Smooth muscle cell (in vitro differentiated cells): Measurements from ENCODE around the gene CLIC4. TPM values are rescaled to one million over a fixed set of nuclear protein-coding genes. Genes with fewer than 3 reads are reported as not detected.

Source experiments
- DNase-seq: peaks from one replicate; lab custom pipeline; 2025; ENCODE audit not compliant: unreplicated experiment; lab: John Stamatoyannopoulos, UW
- H2AFZ ChIP-seq: fragments of 200-600 bp; sonication (generic); 2 replicates; pipeline ENCODE4 v1.6.0; 2016; ENCODE audit warnings: antibody characterized with exemption, low read depth, mild to moderate bottlenecking
- H3F3A ChIP-seq: fragments of 200-600 bp; sonication (generic); 2 replicates; pipeline ENCODE4 v1.6.0; 2017; ENCODE audit warnings: antibody characterized with exemption, low read depth
- H3K27ac ChIP-seq: fragments of 200-600 bp; sonication (generic); 2 replicates; pipeline ENCODE4 v1.5.1; 2016; ENCODE audit warnings: low read depth, mild to moderate bottlenecking
- H3K27me3 ChIP-seq: fragments of 200-600 bp; sonication (generic); 2 replicates; pipeline ENCODE4 v1.6.1; 2016; ENCODE audit warnings: low read depth, mild to moderate bottlenecking
- H3K36me3 ChIP-seq: fragments of 200-600 bp; sonication (generic); 2 replicates; pipeline ENCODE4 v1.5.1; 2016; ENCODE audit warnings: low read depth
- H3K4me1 ChIP-seq: fragments of 200-600 bp; sonication (generic); 2 replicates; pipeline ENCODE4 v1.5.1; 2016; ENCODE audit warnings: low read depth
- H3K4me2 ChIP-seq: fragments of 200-600 bp; sonication (generic); 2 replicates; pipeline ENCODE4 v1.6.0; 2016; ENCODE audit warnings: mild to moderate bottlenecking
- H3K4me3 ChIP-seq: fragments of 200-600 bp; sonication (generic); 2 replicates; pipeline ENCODE4 v1.5.1; 2016; ENCODE audit warnings: mild to moderate bottlenecking
- H3K79me2 ChIP-seq: fragments of 200-600 bp; sonication (generic); 2 replicates; pipeline ENCODE4 v1.6.0; 2016; ENCODE audit warnings: low read depth, mild to moderate bottlenecking
- H3K9ac ChIP-seq: fragments of 200-600 bp; sonication (generic); 2 replicates; pipeline ENCODE4 v1.6.0; 2016; ENCODE audit warnings: low read depth
- H3K9me3 ChIP-seq: fragments of 200-600 bp; sonication (generic); replicated peaks from 2 replicates; pipeline ENCODE4 v1.5.1; 2016; ENCODE audit warnings: low read depth
- H4K20me1 ChIP-seq: fragments of 200-600 bp; sonication (generic); 2 replicates; pipeline ENCODE4 v1.6.0; 2016; ENCODE audit warnings: low read depth
- CTCF ChIP-seq: fragments of 200-600 bp; sonication (generic); IDR thresholded peaks from 2 replicates; pipeline ENCODE4 v1.5.1; 2017; ENCODE audit warnings: borderline replicate concordance, mild to moderate bottlenecking, antibody characterized with exemption; ENCODE audit not compliant: insufficient read depth, poor library complexity, severe bottlenecking
- WGBS: methylation state at CpG from one replicate; pipeline ENCODE4 v1.1.7; 2016; ENCODE audit warnings: low lambda C conversion rate; 5-methylcytosine and 5-hydroxymethylcytosine counted together
- polyA plus RNA-seq: library from polyadenylated mRNA; unstranded; fragments of >200 nt; fragmentation: Nextera tagmentation; extraction: Ambion mirVana; gene quantifications from 2 replicates; pipeline ENCODE4 v1.2.1, GENCODE V29; 2016
- total RNA-seq: library from RNA; depleted of rRNA; stranded (reverse); fragments of >200 nt; gene quantifications from 2 replicates; pipeline ENCODE4 v1.2.3, GENCODE V29; 2014

Gene CLIC4
- total and polyA plus RNA-seq, 2 experiments from 2014 or later, result 151 to 389 TPM

- H3K36me3 ChIP-seq, result no peaks in the 10 kb centered on the region
- H3K9ac ChIP-seq, result no peak overlapping the region
- no peaks in the 10 kb centered on the region for H3K9me3 ChIP-seq
- DNase-seq, result no peak
- peak overlapping the region; percentile 21 for H3K4me2 ChIP-seq
- H3K4me1 ChIP-seq, result peaks cover 6% of the 10 kb centered on the region
- H2AFZ ChIP-seq, result no peak overlapping the region
- H3F3A ChIP-seq, result no peaks in the 10 kb centered on the region
- no peak overlapping the region for H3K27ac ChIP-seq
- no peak for TF ChIP-seq CTCF
- H3K4me3 ChIP-seq, result no peak overlapping the region
- H3K27me3 ChIP-seq, result peaks cover 4% of the 10 kb centered on the region
- H4K20me1 ChIP-seq, result no peaks in the 10 kb centered on the region
- H3K79me2 ChIP-seq, result no peaks in the 10 kb centered on the region
- 24% methylated on average over 8 of the region's 8 CpGs for whole genome bisulfite sequencing
Measured at GRCh38 chr1:24864370-24864777, 119.1 kb downstream of the CLIC4 start.

- peaks cover 6% of the 10 kb centered on the region for H3K4me1 ChIP-seq
- H3K4me3 ChIP-seq, result no peak overlapping the region
- 92% methylated on average over 7 of the region's 7 CpGs for WGBS
- no peak overlapping the region for H3K4me2 ChIP-seq
- H3F3A ChIP-seq, result no peaks in the 10 kb centered on the region
- H3K9me3 ChIP-seq, result no peaks in the 10 kb centered on the region
- H4K20me1 ChIP-seq, result no peaks in the 10 kb centered on the region
- H3K79me2 ChIP-seq, result no peaks in the 10 kb centered on the region
- no peak for DNase-seq
- no peak overlapping the region for H3K9ac ChIP-seq
- no peak for TF ChIP-seq CTCF
- H3K27ac ChIP-seq, result no peak overlapping the region
- H3K36me3 ChIP-seq, result no peaks in the 10 kb centered on the region
- peaks cover 4% of the 10 kb centered on the region for H3K27me3 ChIP-seq
- no peak overlapping the region for H2AFZ ChIP-seq
Measured at GRCh38 chr1:24865168-24865567, 119.9 kb downstream of the CLIC4 start.

- DNase-seq, result no peak
- H4K20me1 ChIP-seq, result no peaks in the 10 kb centered on the region
- no peaks in the 10 kb centered on the region for H3K9me3 ChIP-seq
- peaks cover 4% of the 10 kb centered on the region for H3K27me3 ChIP-seq
- H3F3A ChIP-seq, result no peaks in the 10 kb centered on the region
- no peak for TF ChIP-seq CTCF
- no peaks in the 10 kb centered on the region for H3K79me2 ChIP-seq
- no peak overlapping the region for H3K27ac ChIP-seq
- H3K4me3 ChIP-seq, result no peak overlapping the region
- peaks cover 6% of the 10 kb centered on the region for H3K4me1 ChIP-seq
- H2AFZ ChIP-seq, result no peak overlapping the region
- over 99% methylated on average over 3 of the region's 3 CpGs for WGBS
- H3K9ac ChIP-seq, result no peak overlapping the region
- no peak overlapping the region for H3K4me2 ChIP-seq
- H3K36me3 ChIP-seq, result no peaks in the 10 kb centered on the region
Measured at GRCh38 chr1:24865587-24865986, 120.3 kb downstream of the CLIC4 start.
